Measurements from ENCODE around the gene CHST3.

DNA sequence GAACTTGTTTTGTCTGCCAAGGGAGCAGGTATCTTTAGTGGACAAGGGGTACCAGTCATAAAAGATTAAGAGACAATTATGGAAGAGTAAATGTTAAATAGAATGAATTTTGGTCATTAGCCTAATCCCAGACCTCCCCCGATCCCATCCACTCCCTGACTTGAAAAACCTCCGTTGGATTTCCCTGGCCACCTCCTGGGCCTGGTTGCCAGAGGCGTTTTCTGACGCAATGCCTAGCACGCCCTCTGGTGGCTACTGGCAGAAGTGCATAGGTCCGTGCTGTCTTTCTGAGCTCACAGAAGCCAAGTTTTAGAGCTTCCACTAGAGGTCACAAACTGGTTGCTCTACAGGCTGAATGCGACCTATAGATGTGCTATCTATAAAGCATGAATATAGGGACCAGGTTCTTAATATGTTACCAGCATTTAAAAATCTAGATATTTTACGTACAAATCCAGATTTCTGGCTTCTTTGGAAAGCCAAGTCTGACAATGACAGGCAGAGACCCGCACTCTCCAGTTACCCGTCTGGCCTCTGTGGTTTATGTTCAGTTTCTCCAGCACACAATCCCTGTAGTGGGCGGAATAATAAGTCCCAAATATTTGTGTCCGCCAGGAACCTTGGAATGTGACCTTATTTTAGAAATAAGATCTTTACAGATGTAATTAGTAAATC, 84.4 kb downstream of the CHST3 start:
- TF ChIP-seq, protein P1, sequence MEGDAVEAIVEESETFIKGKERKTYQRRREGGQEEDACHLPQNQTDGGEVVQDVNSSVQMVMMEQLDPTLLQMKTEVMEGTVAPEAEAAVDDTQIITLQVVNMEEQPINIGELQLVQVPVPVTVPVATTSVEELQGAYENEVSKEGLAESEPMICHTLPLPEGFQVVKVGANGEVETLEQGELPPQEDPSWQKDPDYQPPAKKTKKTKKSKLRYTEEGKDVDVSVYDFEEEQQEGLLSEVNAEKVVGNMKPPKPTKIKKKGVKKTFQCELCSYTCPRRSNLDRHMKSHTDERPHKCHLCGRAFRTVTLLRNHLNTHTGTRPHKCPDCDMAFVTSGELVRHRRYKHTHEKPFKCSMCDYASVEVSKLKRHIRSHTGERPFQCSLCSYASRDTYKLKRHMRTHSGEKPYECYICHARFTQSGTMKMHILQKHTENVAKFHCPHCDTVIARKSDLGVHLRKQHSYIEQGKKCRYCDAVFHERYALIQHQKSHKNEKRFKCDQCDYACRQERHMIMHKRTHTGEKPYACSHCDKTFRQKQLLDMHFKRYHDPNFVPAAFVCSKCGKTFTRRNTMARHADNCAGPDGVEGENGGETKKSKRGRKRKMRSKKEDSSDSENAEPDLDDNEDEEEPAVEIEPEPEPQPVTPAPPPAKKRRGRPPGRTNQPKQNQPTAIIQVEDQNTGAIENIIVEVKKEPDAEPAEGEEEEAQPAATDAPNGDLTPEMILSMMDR (IDR thresholded peaks at IDR 0.05) = peak; percentile 94 to 99 (median 97)
- no peak for TF ChIP-seq POLR2A (IDR thresholded peaks at IDR 0.05)
- TF ChIP-seq POLR2AphosphoS5 (IDR thresholded peaks at IDR 0.05) = peak in 1 of 2 donors; percentile 55
- no peak for TF ChIP-seq EP300 (IDR thresholded peaks at IDR 0.05)
